Activated CD8-positive, alpha-beta T cell treated with anti-CD3 and anti-CD28 coated beads, Interleukin-2, amount 10 ng/mL, durations not matched to agents 7 days and 5 days (primary cell): ENCODE data around the gene EPHA2. TPM values are rescaled to one million over a fixed set of nuclear protein-coding genes. Genes with fewer than 3 reads are reported as not detected.

ENCODE experiments used
- ATAC-seq: fragments of 150-1000 bp; cut with Tn5 transposase; one replicate; pipeline ENCODE4 v1.10.0; 2021; ENCODE audit warnings: moderate library complexity
- CTCF ChIA-PET: fragments of 350-600 bp; sonication (Branson Sonifier 250); formaldehyde crosslinking; loops from one replicate; lab custom pipeline; 2021; ENCODE audit warnings: antibody characterized with exemption; lab: Charles Lee
- POLR2A ChIA-PET: fragments of 350-600 bp; sonication (Branson Sonifier 250); formaldehyde crosslinking; loops from one replicate; lab custom pipeline; 2021; ENCODE audit warnings: antibody characterized with exemption; lab: Charles Lee
- DNase-seq: peaks from one replicate; pipeline ENCODE4 v3.0.0-alpha.2; 2020
- H3K27ac Mint-ChIP-seq: one replicate; pipeline ENCODE4 v1.8.0; 2021; ENCODE audit warnings: mild to moderate bottlenecking, mixed read lengths
- H3K27me3 Mint-ChIP-seq: one replicate; pipeline ENCODE4 v1.8.0; 2021; ENCODE audit warnings: low read depth, mixed read lengths
- H3K36me3 Mint-ChIP-seq: one replicate; pipeline ENCODE4 v1.8.0; 2021; ENCODE audit warnings: low read depth, mixed read lengths
- H3K4me1 Mint-ChIP-seq: one replicate; pipeline ENCODE4 v1.8.0; 2021; ENCODE audit warnings: low read depth, mixed read lengths
- H3K4me3 Mint-ChIP-seq: one replicate; pipeline ENCODE4 v1.8.0; 2021; ENCODE audit warnings: mild to moderate bottlenecking, mixed read lengths
- H3K9me3 Mint-ChIP-seq: one replicate; pipeline ENCODE4 v1.8.0; 2022; ENCODE audit warnings: mixed read lengths; ENCODE audit not compliant: insufficient read depth
- total RNA-seq, 2 experiments: library from RNA; stranded (reverse); gene quantifications; one replicate each; pipeline ENCODE4 v1.2.3, GENCODE V29; 2021

EPHA2 gene
- total RNA-seq, 2 experiments from 2014 or later: not detected

- Mint-ChIP-seq H3K36me3 (no peaks in the 10 kb centered on the region), H3K27ac (no peak overlapping the region), H3K9me3 (no peaks in the 10 kb centered on the region), H3K4me1 (no peaks in the 10 kb centered on the region), H3K27me3 (peaks cover 7% of the 10 kb centered on the region), H3K4me3 (no peak overlapping the region)
- ATAC-seq (no peak), DNase-seq (no peak)
- POLR2A ChIA-PET: no interaction called here
- CTCF ChIA-PET: interaction anchor here (1.0 kb wide), 1 partner anchor 12 kb away, joined by 3 read pairs; no protein-coding TSS in a partner anchor
These were observed 64.6 kb downstream of the EPHA2 start for GRCh38 chr1:16091296-16091695.

GRCh38 chr1:16090076-16090826 is 65.6 kb downstream of the EPHA2 start:
- CTCF ChIA-PET: no interaction called here
- no peak for ATAC-seq
- no peak overlapping the region for H3K27ac Mint-ChIP-seq

GRCh38 chr1:16088996-16089395 is 66.9 kb downstream of the EPHA2 start:
- Mint-ChIP-seq H3K4me3 (no peak overlapping the region), H3K36me3 (no peaks in the 10 kb centered on the region), H3K4me1 (no peaks in the 10 kb centered on the region), H3K9me3 (no peaks in the 10 kb centered on the region), H3K27me3 (peaks cover under 1% of the 10 kb centered on the region), H3K27ac (no peak overlapping the region)
- ChIA-PET CTCF (no interaction called here), POLR2A (no interaction called here)
- DNase-seq (no peak), ATAC-seq (no peak)

More at GRCh38 chr1:16090076-16090826, 65.6 kb downstream of the EPHA2 start:
- Mint-ChIP-seq H3K36me3 (no peaks in the 10 kb centered on the region), H3K4me1 (no peaks in the 10 kb centered on the region), H3K4me3 (no peak overlapping the region), H3K27me3 (peaks cover 3% of the 10 kb centered on the region), H3K9me3 (no peaks in the 10 kb centered on the region)
- POLR2A ChIA-PET: no interaction called here
- no peak for DNase-seq

- Mint-ChIP-seq H3K4me1 (no peaks in the 10 kb centered on the region), H3K36me3 (no peaks in the 10 kb centered on the region), H3K27ac (no peak overlapping the region), H3K4me3 (no peak overlapping the region), H3K27me3 (no peaks in the 10 kb centered on the region), H3K9me3 (no peaks in the 10 kb centered on the region)
- ChIA-PET POLR2A (no interaction called here), CTCF (no interaction called here)
- ATAC-seq (no peak), DNase-seq (no peak)
These were observed 67.4 kb downstream of the EPHA2 start for GRCh38 chr1:16088351-16088911.

GRCh38 chr1:16087733-16088132 is 68.1 kb downstream of the EPHA2 start:
- H3K4me3 Mint-ChIP-seq: no peak overlapping the region
- no peaks in the 10 kb centered on the region for H3K4me1 Mint-ChIP-seq
- DNase-seq: no peak
- CTCF ChIA-PET: no interaction called here
- POLR2A ChIA-PET: no interaction called here
- no peak overlapping the region for H3K27ac Mint-ChIP-seq
- H3K36me3 Mint-ChIP-seq: no peaks in the 10 kb centered on the region
- H3K27me3 Mint-ChIP-seq: no peaks in the 10 kb centered on the region
- ATAC-seq: no peak
- H3K9me3 Mint-ChIP-seq: no peaks in the 10 kb centered on the region

GRCh38 chr1:16085522-16085921 is 70.3 kb downstream of the EPHA2 start:
- H3K4me1 Mint-ChIP-seq: no peaks in the 10 kb centered on the region
- DNase-seq (no peak), ATAC-seq (no peak)
- H3K4me3 Mint-ChIP-seq: no peak overlapping the region
- CTCF ChIA-PET: no interaction called here
- POLR2A ChIA-PET: no interaction called here
- H3K27ac Mint-ChIP-seq: no peak overlapping the region
- H3K27me3 Mint-ChIP-seq: no peaks in the 10 kb centered on the region
- no peaks in the 10 kb centered on the region for H3K36me3 Mint-ChIP-seq
- H3K9me3 Mint-ChIP-seq: no peaks in the 10 kb centered on the region

GRCh38 chr1:16083486-16083885 is 72.4 kb downstream of the EPHA2 start:
- no peaks in the 10 kb centered on the region for H3K27me3 Mint-ChIP-seq
- POLR2A ChIA-PET: interaction anchor here (0.6 kb wide), 1 partner anchor 760 kb away, joined by 3 read pairs; no protein-coding TSS in a partner anchor

GRCh38 chr1:16082283-16083038 is 73.4 kb downstream of the EPHA2 start:
- peak; percentile 45 for ATAC-seq
- peak; percentile 78 for DNase-seq
- CTCF ChIA-PET: interaction anchor here (0.8 to 9.8 kb wide), 27 partner anchors 9 to 358 kb away, joined by 3 to 244 read pairs (median 4); partner anchors contain the start of genes FAM131C and NECAP2

More at GRCh38 chr1:16083486-16083885, 72.4 kb downstream of the EPHA2 start:
- ATAC-seq (no peak), DNase-seq (no peak)
- H3K27ac Mint-ChIP-seq: no peak overlapping the region
- CTCF ChIA-PET: interaction anchor here (1.6 to 9.8 kb wide), 6 partner anchors 9 to 280 kb away, joined by 4 to 244 read pairs (median 13); partner anchors contain the start of gene FAM131C
- H3K4me1 Mint-ChIP-seq: peaks cover 9% of the 10 kb centered on the region
- no peak overlapping the region for H3K4me3 Mint-ChIP-seq
- H3K9me3 Mint-ChIP-seq: no peaks in the 10 kb centered on the region
- no peaks in the 10 kb centered on the region for H3K36me3 Mint-ChIP-seq

GRCh38 chr1:16081636-16082035 is 74.2 kb downstream of the EPHA2 start:
- DNase-seq (no peak), ATAC-seq (no peak)
- no peaks in the 10 kb centered on the region for H3K36me3 Mint-ChIP-seq
- CTCF ChIA-PET: interaction anchor here (0.8 to 9.8 kb wide), 20 partner anchors 8 to 282 kb away, joined by 3 to 244 read pairs (median 4); partner anchors contain the start of gene FAM131C
- H3K4me1 Mint-ChIP-seq: peaks cover 9% of the 10 kb centered on the region
- H3K9me3 Mint-ChIP-seq: no peaks in the 10 kb centered on the region
- no peak overlapping the region for H3K27ac Mint-ChIP-seq
- POLR2A ChIA-PET: interaction anchor here (0.7 to 1.5 kb wide), 2 partner anchors 105 to 110 kb away, joined by 3 to 4 read pairs; no protein-coding TSS in a partner anchor
- no peak overlapping the region for H3K4me3 Mint-ChIP-seq
- no peaks in the 10 kb centered on the region for H3K27me3 Mint-ChIP-seq

More at GRCh38 chr1:16082283-16083038, 73.4 kb downstream of the EPHA2 start:
- no peaks in the 10 kb centered on the region for H3K36me3 Mint-ChIP-seq
- no peak overlapping the region for H3K4me3 Mint-ChIP-seq
- POLR2A ChIA-PET: interaction anchor here (0.7 to 1.5 kb wide), 2 partner anchors 104 to 109 kb away, joined by 3 to 4 read pairs; no protein-coding TSS in a partner anchor
- H3K27ac Mint-ChIP-seq: no peak overlapping the region
- H3K4me1 Mint-ChIP-seq: peaks cover 9% of the 10 kb centered on the region
- H3K27me3 Mint-ChIP-seq: no peaks in the 10 kb centered on the region
- H3K9me3 Mint-ChIP-seq: no peaks in the 10 kb centered on the region

GRCh38 chr1:16080422-16081150 is 75.3 kb downstream of the EPHA2 start:
- CTCF ChIA-PET: interaction anchor here (1.0 to 9.8 kb wide), 7 partner anchors 11 to 283 kb away, joined by 3 to 244 read pairs (median 43); no protein-coding TSS in a partner anchor
- peaks cover 9% of the 10 kb centered on the region for H3K4me1 Mint-ChIP-seq
- ATAC-seq (no peak), DNase-seq (no peak)
- no peaks in the 10 kb centered on the region for H3K36me3 Mint-ChIP-seq
- no peaks in the 10 kb centered on the region for H3K27me3 Mint-ChIP-seq
- H3K4me3 Mint-ChIP-seq: no peak overlapping the region
- POLR2A ChIA-PET: interaction anchor here (0.6 kb wide), 1 partner anchor 16 kb away, joined by 3 read pairs; no protein-coding TSS in a partner anchor
- no peak overlapping the region for H3K27ac Mint-ChIP-seq
- H3K9me3 Mint-ChIP-seq: no peaks in the 10 kb centered on the region
